WTC11 (cell line): Measurements from ENCODE around the gene LIPI.

Experiments
- ATF6 ChIP-seq: sonication (generic); formaldehyde crosslinking; IDR thresholded peaks from 2 replicates; pipeline ENCODE4 v1.8.1; 2023; ENCODE audit warnings: mild to moderate bottlenecking, missing genetic modification reagents
- CREB1 ChIP-seq: sonication (generic); formaldehyde crosslinking; IDR thresholded peaks from 2 replicates; pipeline ENCODE4 v1.8.0; 2023; ENCODE audit warnings: mild to moderate bottlenecking, missing genetic modification reagents
- CTCF ChIP-seq: fragments of 200-600 bp; IDR thresholded peaks from 2 replicates; pipeline ENCODE4 v1.8.0; 2022; ENCODE audit warnings: antibody characterized with exemption
- FOXJ3 ChIP-seq: sonication (generic); formaldehyde crosslinking; IDR thresholded peaks from 2 replicates; pipeline ENCODE4 v1.9.0; 2021; ENCODE audit warnings: missing genetic modification reagents, mild to moderate bottlenecking, borderline replicate concordance
- IRF2 ChIP-seq: sonication (generic); formaldehyde crosslinking; IDR thresholded peaks from 2 replicates; pipeline ENCODE4 v1.8.0; 2022; ENCODE audit warnings: low read depth, missing genetic modification reagents, borderline replicate concordance
- KAT7 ChIP-seq: sonication (generic); formaldehyde crosslinking; IDR thresholded peaks from 2 replicates; pipeline ENCODE4 v1.8.1; 2023; ENCODE audit warnings: missing genetic modification reagents, mild to moderate bottlenecking, borderline replicate concordance
- RELA ChIP-seq: sonication (generic); formaldehyde crosslinking; IDR thresholded peaks from 2 replicates; pipeline ENCODE4 v1.8.1; 2022; ENCODE audit warnings: missing genetic modification reagents, mild to moderate bottlenecking, borderline replicate concordance
- SP1 ChIP-seq: sonication (generic); formaldehyde crosslinking; conservative IDR thresholded peaks from 2 replicates; pipeline ENCODE4 v1.8.1; 2022; ENCODE audit warnings: missing genetic modification reagents
- TEAD4 ChIP-seq: sonication (generic); formaldehyde crosslinking; IDR thresholded peaks from 2 replicates; pipeline ENCODE4 v1.8.0; 2022; ENCODE audit warnings: mild to moderate bottlenecking, missing genetic modification reagents
- TP53 ChIP-seq: sonication (generic); formaldehyde crosslinking; IDR thresholded peaks from 2 replicates; pipeline ENCODE4 v1.8.1; 2023; ENCODE audit warnings: mild to moderate bottlenecking, missing genetic modification reagents
- USF2 ChIP-seq: sonication (generic); formaldehyde crosslinking; IDR thresholded peaks from 2 replicates; pipeline ENCODE4 v1.8.1; 2023; ENCODE audit warnings: mild to moderate bottlenecking, missing genetic modification reagents, moderate library complexity

- TF ChIP-seq SP1 (CRISPR knock-in tag): no peak
- TF ChIP-seq TP53 (CRISPR knock-in tag): no peak
- no peak for TF ChIP-seq RELA (CRISPR knock-in tag)
- no peak for TF ChIP-seq CREB1 (CRISPR knock-in tag)
- TF ChIP-seq FOXJ3: no peak
- no peak for TF ChIP-seq IRF2 (CRISPR knock-in tag)
- no peak for TF ChIP-seq TEAD4 (CRISPR knock-in tag)
- TF ChIP-seq ATF6 (CRISPR knock-in tag): no peak
- TF ChIP-seq USF2 (CRISPR knock-in tag): no peak
- no peak for TF ChIP-seq CTCF
- TF ChIP-seq KAT7: no peak
These were observed 136.6 kb downstream of the LIPI start for GRCh38 chr21:14074177-14074576.
